Uterus (tissue), 2 donors: Measurements from ENCODE around the gene NT5C3A.
"Not testable (repeated sequence)": the region's sequence is repeated elsewhere in the genome, so short reads cannot be mapped to it uniquely, and the experiment has no call there.

ENCODE experiments used
- CTCF ChIP-seq, 4 experiments: fragments of 200-600 bp in 2 of 4; fragments of 450-650 bp in 2 of 4; sonication (generic) in 2 of 4; IDR thresholded peaks; one replicate each; pipeline ENCODE4 v1.5.1; 2016 to 2019; ENCODE audit warnings: antibody characterized with exemption in 4 of 4, mild to moderate bottlenecking in 2 of 4, moderate library complexity in 1 of 4
- POLR2A ChIP-seq, 2 donors: fragments of 450-650 bp; IDR thresholded peaks; one replicate each; pipeline ENCODE4 v1.6.1; 2016; ENCODE audit warnings: antibody characterized with exemption in 2 of 2, mild to moderate bottlenecking in 1 of 2, moderate library complexity in 1 of 2

DNA sequence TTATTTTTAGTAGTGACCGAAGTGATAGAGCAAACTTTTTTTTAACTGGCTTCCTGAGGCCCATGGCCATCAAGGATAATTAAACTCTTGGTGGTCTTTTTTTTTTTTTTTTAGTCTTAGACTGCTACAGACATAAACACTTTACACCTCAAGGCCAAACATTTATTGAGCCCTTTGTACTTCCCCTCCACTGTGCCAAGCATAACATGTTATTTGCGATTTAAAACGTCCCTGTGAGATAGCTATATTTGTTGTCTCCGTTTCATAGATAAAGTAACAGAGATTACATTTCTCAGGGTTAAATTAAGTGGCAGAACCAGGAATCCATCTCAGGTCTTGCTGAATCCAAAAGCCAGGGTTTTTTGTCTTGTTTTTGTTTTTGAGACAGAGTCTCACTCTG, 63.2 kb downstream of the NT5C3A start:
- TF ChIP-seq CTCF, POLR2A (IDR thresholded peaks at IDR 0.05): not testable (repeated sequence)
